Right cardiac atrium (tissue), 5 donors: ENCODE measurements around the gene HES4. TPM values are rescaled to one million over a fixed set of nuclear protein-coding genes. Genes with fewer than 3 reads are reported as not detected.

Experiments
- ATAC-seq, 2 donors: fragments of 200-7000 bp; cut with Tn5 transposase; one replicate each; pipeline versions ENCODE4 v1.8.0 to v1.9.1; 2020; ENCODE audit warnings: moderate library complexity in 2 of 2, mild to moderate bottlenecking in 1 of 2
- DNase-seq, 3 donors: peaks; one replicate each; pipeline ENCODE4 v3.0.0-alpha.2; 2020
- H3K27ac ChIP-seq: one replicate; pipeline ENCODE4 v1.5.1; 2013; ENCODE audit warnings: mild to moderate bottlenecking, low read length, control low read depth, moderate library complexity
- H3K27me3 ChIP-seq: one replicate; pipeline ENCODE4 v1.6.1; 2013; ENCODE audit not compliant: control insufficient read depth, insufficient read depth
- H3K4me1 ChIP-seq: one replicate; pipeline ENCODE4 v1.6.1; 2013; ENCODE audit warnings: low read length; ENCODE audit not compliant: control insufficient read depth, insufficient read depth
- H3K4me3 ChIP-seq: one replicate; pipeline ENCODE4 v1.5.1; 2013; ENCODE audit warnings: low read length, control low read depth
- H3K9me3 ChIP-seq: one replicate; pipeline ENCODE4 v1.6.1; 2013; ENCODE audit warnings: low read length; ENCODE audit not compliant: control insufficient read depth
- WGBS: extraction: QIAGEN DNeasy Blood & Tissue Kit; methylation state at CpG from one replicate; pipeline ENCODE4 v1.1.7; 2013; 5-methylcytosine and 5-hydroxymethylcytosine counted together
- intact Hi-C, 4 donors: fragments of 100-400 bp; cut with DNase I; formaldehyde crosslinking; loops; one replicate each; pipeline versions ENCODE4 v1.11.0 to v1.14.0; 2022 to 2023
- long read RNA-seq, 4 donors: library from polyadenylated mRNA; unstranded; transcript quantifications; one replicate each; pipeline ENCODE4 v2.0.0, GENCODE V29; 2020 to 2021
- polyA plus RNA-seq: library from polyadenylated mRNA; stranded (reverse); fragments of 200-250 nt; gene quantifications from one replicate; pipeline ENCODE4 v1.2.3, GENCODE V29; 2013
- total RNA-seq, 4 donors: library from RNA; stranded (reverse); fragmentation: NEBNext Ultra II Directional; extraction: Animal tissue kit (Norgen Biotek cat#: 25700); gene quantifications; one replicate each; pipeline ENCODE4 v1.2.1, GENCODE V29; 2021
- donor health status: healthy with polysubstance abuse.
- donor health status: DM: no; HTN: yes; CAD: no.
- donor health status: DM: no; HTN: no; CAD: no.
- donor health status: DM: no; HTN: yes; CAD: no; lungs with severe emphysema.
- donor health status: DM: yes; HTN: yes; CAD: no.

Gene HES4
- total RNA-seq (10 to 100 TPM; 37.3 to 62.5 (median 38.6) TPM), polyA plus RNA-seq (25.7 TPM)
- long read RNA-seq, donor 1, transcript HES4-203 (2 exons, 1,038 nt): minor isoform, 18 of 69 reads
- long read RNA-seq, donor 1, transcript HES4-202 (3 exons, 1,040 nt): minor isoform, 11 of 69 reads
- long read RNA-seq, donor 1, transcript HES4-201 (4 exons, 899 nt): major isoform, 32 of 69 reads
- long read RNA-seq, donor 1, partial matches to known transcripts: 0 of 69 reads
- long read RNA-seq, donor 1, other reads (novel, unspliced or antisense): 4 of 69 reads
- long read RNA-seq, donor 2, transcript HES4-201 (4 exons, 899 nt): minor isoform, 14 of 85 reads
- long read RNA-seq, donor 2, transcript HES4-202 (3 exons, 1,040 nt): major isoform, 38 of 85 reads
- long read RNA-seq, donor 2, transcript HES4-203 (2 exons, 1,038 nt): minor isoform, 24 of 85 reads
- long read RNA-seq, donor 2, partial matches to known transcripts: 0 of 85 reads
- long read RNA-seq, donor 2, other reads (novel, unspliced or antisense): 7 of 85 reads
- long read RNA-seq, donor 3, partial matches to known transcripts: 1 of 8 reads
- long read RNA-seq, donor 3, other reads (novel, unspliced or antisense): 0 of 8 reads
- long read RNA-seq, donor 4, transcript HES4-202 (3 exons, 1,040 nt): minor isoform, 14 of 51 reads
- long read RNA-seq, donor 4, transcript HES4-203 (2 exons, 1,038 nt): major isoform, 25 of 51 reads
- long read RNA-seq, donor 4, transcript HES4-201 (4 exons, 899 nt): minor isoform, 5 of 51 reads
- long read RNA-seq, donor 4, partial matches to known transcripts: 1 of 51 reads
- long read RNA-seq, donor 4, other reads (novel, unspliced or antisense): 5 of 51 reads

DNA sequence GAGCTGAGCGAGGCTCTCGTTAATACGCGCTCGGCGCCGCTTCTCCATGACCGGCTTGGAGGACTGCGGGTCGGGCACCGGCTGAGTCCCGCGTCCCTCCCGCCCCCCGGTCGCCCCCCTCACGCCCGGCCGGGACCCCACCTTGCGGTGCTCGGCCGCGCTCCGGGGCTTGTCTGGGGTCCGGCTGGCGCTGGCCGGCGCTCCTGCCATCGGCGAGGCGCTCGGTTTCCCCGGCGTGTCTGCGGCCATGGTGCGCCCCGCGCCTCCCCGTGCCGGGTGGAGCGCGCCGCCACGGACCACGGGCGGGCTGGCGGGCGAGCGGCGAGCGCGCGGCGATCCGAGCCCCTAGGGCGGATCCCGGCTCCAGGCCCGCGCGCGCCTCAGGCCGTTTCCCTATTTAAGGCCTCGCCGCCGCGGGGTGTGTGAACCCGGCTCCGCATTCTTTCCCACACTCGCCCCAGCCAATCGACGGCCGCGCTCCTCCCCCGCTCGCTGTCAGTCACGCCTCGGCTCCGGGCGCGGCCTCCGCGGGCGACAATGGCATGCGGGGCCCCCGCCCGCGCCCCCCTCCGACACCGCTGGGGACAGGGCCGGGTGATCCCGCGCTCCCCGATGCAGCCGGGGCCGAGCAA, at the start of gene HES4:
Gene HES4, minus strand, starts transcription at position 373 of the 632 bp plus-strand sequence. Its CDS starts 124 bp downstream, at position 249.
- Histone ChIP-seq H3K9me3 (no peaks in the 10 kb centered on the region), H3K27me3 (no peaks in the 10 kb centered on the region), H3K4me1 (peaks cover 4% of the 10 kb centered on the region), H3K4me3 (peak within 1 kb of the TSS; percentile 60), H3K27ac (peak within 1 kb of the TSS; percentile 88)
- intact Hi-C loops: loop anchor here in 1 of 4 donors (2.0 kb wide), 1 partner anchor 15 kb away; no protein-coding TSS in a partner anchor
- under 1% methylated on average over 95 of the region's 95 CpGs for WGBS
- peak; percentile 81 to 86 for ATAC-seq
- peak; percentile 96 to 98 (median 97) for DNase-seq

DNA sequence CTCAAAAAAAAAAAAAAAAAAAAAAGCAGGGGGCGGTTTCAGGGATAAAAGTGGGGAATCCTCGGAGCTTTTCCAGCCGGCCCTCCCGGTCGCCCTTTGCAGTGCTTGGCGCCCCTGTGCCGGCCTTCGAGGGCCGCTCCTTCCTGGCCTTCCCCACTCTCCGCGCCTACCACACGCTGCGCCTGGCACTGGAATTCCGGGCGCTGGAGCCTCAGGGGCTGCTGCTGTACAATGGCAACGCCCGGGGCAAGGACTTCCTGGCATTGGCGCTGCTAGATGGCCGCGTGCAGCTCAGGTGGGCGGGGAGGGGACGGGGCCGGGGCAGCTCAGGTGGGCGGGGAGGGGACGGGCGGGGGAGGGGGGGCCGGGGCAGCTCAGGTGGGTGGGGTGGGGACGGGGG, 48.9 kb upstream of the HES4 start:
- H3K9me3 ChIP-seq: no peaks in the 10 kb centered on the region
- H3K27ac ChIP-seq: no peak overlapping the region
- 90% methylated on average over 27 of the region's 28 CpGs for WGBS
- no peaks in the 10 kb centered on the region for H3K27me3 ChIP-seq
- DNase-seq (no peak), ATAC-seq (no peak)
- H3K4me1 ChIP-seq: no peaks in the 10 kb centered on the region
- intact Hi-C loops: no loop called here
- no peak overlapping the region for H3K4me3 ChIP-seq

DNA sequence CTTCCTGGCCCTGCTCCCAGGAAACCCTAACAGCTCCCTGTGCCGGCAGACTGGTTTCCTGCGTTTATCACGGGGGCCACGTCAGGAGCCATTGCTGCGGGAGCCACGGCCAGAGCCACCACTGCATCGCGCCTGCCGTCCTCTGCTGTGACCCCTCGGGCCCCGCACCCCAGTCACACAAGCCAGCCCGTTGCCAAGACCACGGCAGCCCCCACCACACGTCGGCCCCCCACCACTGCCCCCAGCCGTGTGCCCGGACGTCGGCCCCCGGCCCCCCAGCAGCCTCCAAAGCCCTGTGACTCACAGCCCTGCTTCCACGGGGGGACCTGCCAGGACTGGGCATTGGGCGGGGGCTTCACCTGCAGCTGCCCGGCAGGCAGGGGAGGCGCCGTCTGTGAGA, 48.1 kb upstream of the HES4 start:
- intact Hi-C loops: no loop called here
- DNase-seq (no peak), ATAC-seq (no peak)
- no peaks in the 10 kb centered on the region for H3K4me1 ChIP-seq
- H3K4me3 ChIP-seq: no peak overlapping the region
- no peak overlapping the region for H3K27ac ChIP-seq
- no peaks in the 10 kb centered on the region for H3K27me3 ChIP-seq
- WGBS: 91% methylated on average over 25 of the region's 25 CpGs
- H3K9me3 ChIP-seq: no peaks in the 10 kb centered on the region

DNA sequence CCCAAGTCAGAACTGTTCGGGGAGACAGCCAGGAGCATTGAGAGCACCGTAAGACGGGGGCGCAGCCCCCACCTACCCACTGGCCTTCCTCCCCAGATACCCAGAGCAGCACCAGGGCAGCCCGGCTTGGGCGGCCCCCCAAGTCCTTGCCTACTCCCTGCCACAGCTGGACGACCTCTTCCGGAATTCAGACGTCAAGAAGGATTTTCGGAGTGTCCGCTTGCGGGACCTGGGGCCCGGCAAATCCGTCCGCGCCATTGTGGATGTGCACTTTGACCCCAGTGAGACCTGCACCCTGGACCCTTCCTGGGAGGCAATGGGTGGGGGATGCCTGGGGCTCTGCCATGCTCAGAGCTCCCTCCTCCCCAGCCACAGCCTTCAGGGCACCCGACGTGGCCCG, 47.5 kb upstream of the HES4 start:
- ATAC-seq (no peak), DNase-seq (no peak)
- intact Hi-C loops: no loop called here
- Histone ChIP-seq H3K4me1 (no peaks in the 10 kb centered on the region), H3K27me3 (no peaks in the 10 kb centered on the region), H3K9me3 (no peaks in the 10 kb centered on the region), H3K27ac (no peak overlapping the region), H3K4me3 (no peak overlapping the region)
- WGBS: 96% methylated on average over 19 of the region's 19 CpGs

DNA sequence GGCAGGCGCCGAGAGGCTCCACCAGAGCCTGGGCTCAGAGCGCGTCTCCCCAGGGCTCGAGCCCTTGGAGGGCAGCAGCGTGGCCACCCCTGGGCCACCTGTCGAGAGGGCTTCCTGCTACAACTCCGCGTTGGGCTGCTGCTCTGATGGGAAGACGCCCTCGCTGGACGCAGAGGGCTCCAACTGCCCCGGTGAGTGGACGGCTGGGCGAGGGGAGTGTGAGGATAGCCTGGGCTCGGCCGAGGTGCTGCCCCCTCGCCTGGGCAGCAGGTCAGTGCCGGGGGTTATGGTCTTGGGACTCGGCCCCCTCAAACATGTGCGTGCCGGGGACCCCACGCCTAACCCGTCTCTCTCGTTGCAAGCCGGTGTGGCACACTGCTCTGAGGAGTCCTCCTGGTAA, 46.9 kb upstream of the HES4 start:
- ATAC-seq: no peak
- Histone ChIP-seq H3K4me1 (no peaks in the 10 kb centered on the region), H3K27ac (no peak overlapping the region), H3K4me3 (no peak overlapping the region), H3K27me3 (no peaks in the 10 kb centered on the region), H3K9me3 (no peaks in the 10 kb centered on the region)
- intact Hi-C loops: no loop called here
- no peak for DNase-seq
- 94% methylated on average over 26 of the region's 26 CpGs for whole genome bisulfite sequencing

GRCh38 chr1:1046243-1046642, 46.3 kb upstream of the HES4 start:
- ATAC-seq: no peak
- Histone ChIP-seq H3K4me3 (no peak overlapping the region), H3K9me3 (no peaks in the 10 kb centered on the region), H3K27me3 (no peaks in the 10 kb centered on the region), H3K27ac (no peak overlapping the region), H3K4me1 (no peaks in the 10 kb centered on the region)
- no peak for DNase-seq
- WGBS: 93% methylated on average over 20 of the region's 20 CpGs
- intact Hi-C loops: no loop called here

DNA sequence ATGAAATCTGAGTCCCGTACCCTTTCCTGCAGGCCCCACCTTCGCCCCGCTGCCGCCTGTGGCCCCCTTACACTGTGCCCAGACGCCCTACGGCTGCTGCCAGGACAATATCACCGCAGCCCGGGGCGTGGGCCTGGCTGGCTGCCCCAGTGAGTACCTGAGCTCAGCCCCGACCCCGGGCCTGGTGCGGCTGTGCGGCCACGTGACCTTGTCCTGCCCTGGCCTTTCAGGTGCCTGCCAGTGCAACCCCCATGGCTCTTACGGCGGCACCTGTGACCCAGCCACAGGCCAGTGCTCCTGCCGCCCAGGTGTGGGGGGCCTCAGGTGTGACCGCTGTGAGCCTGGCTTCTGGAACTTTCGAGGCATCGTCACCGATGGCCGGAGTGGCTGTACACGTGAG, 45.2 kb upstream of the HES4 start:
- peak in 1 of 3 donors; percentile 55 for DNase-seq
- Histone ChIP-seq H3K4me3 (no peak overlapping the region), H3K27me3 (no peaks in the 10 kb centered on the region), H3K27ac (no peak overlapping the region), H3K4me1 (no peaks in the 10 kb centered on the region), H3K9me3 (no peaks in the 10 kb centered on the region)
- intact Hi-C loops: no loop called here
- WGBS: 96% methylated on average over 23 of the region's 23 CpGs
- ATAC-seq: no peak

- 92% methylated on average over 34 of the region's 34 CpGs for WGBS
- H3K4me3 ChIP-seq: no peak overlapping the region
- intact Hi-C loops: no loop called here
- DNase-seq (no peak), ATAC-seq (no peak)
- H3K9me3 ChIP-seq: no peaks in the 10 kb centered on the region
- H3K27me3 ChIP-seq: no peaks in the 10 kb centered on the region
- H3K4me1 ChIP-seq: no peaks in the 10 kb centered on the region
- no peak overlapping the region for H3K27ac ChIP-seq
Observed at GRCh38 chr1:1044455-1045078, 44.7 kb upstream of the HES4 start.

DNA sequence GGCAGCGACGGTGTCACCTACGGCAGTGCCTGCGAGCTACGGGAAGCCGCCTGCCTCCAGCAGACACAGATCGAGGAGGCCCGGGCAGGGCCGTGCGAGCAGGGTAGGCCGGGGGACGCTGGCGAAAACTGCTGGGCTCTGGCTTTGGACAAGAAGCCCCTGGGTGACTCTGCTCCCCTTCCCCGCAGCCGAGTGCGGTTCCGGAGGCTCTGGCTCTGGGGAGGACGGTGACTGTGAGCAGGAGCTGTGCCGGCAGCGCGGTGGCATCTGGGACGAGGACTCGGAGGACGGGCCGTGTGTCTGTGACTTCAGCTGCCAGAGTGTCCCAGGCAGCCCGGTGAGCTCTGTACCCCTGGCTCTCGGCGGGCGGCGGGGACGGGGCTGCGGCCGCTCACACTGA, 44.0 kb upstream of the HES4 start:
- 96% methylated on average over 33 of the region's 33 CpGs for whole genome bisulfite sequencing
- H3K4me3 ChIP-seq: no peak overlapping the region
- H3K4me1 ChIP-seq: no peaks in the 10 kb centered on the region
- no peak for DNase-seq
- no peaks in the 10 kb centered on the region for H3K9me3 ChIP-seq
- H3K27ac ChIP-seq: no peak overlapping the region
- no peak for ATAC-seq
- intact Hi-C loops: no loop called here
- H3K27me3 ChIP-seq: no peaks in the 10 kb centered on the region

GRCh38 chr1:1043411-1043810, 43.5 kb upstream of the HES4 start:
- Histone ChIP-seq H3K4me1 (no peaks in the 10 kb centered on the region), H3K4me3 (no peak overlapping the region), H3K27ac (no peak overlapping the region), H3K27me3 (no peaks in the 10 kb centered on the region), H3K9me3 (no peaks in the 10 kb centered on the region)
- DNase-seq: no peak
- intact Hi-C loops: no loop called here
- 96% methylated on average over 27 of the region's 27 CpGs for WGBS
- ATAC-seq: no peak
